SK-N-SH (cell line): ENCODE data around the gene OPN1MW3. TPM values are rescaled to one million over a fixed set of nuclear protein-coding genes. Genes with fewer than 3 reads are reported as not detected.

ENCODE experiments used
- CTCF ChIA-PET: fragments of 300-600, 350-600 bp; formaldehyde crosslinking; extraction: SDS; loops from one replicate; lab custom pipeline; 2021; lab: Yijun Ruan, JAX
- POLR2A ChIA-PET: fragments of 350-600 bp; sonication (Branson Sonifier 250); formaldehyde crosslinking; extraction: SDS; loops from one replicate; lab custom pipeline; 2020; ENCODE audit warnings: antibody characterized with exemption, inconsistent platforms; lab: Yijun Ruan, JAX
- DNase-seq: peaks from one replicate; pipeline ENCODE4 v3.0.0; 2012
- H2AFZ ChIP-seq: fragments of 200-600 bp; sonication (generic); 2 replicates; pipeline ENCODE4 v1.8.1; 2016; ENCODE audit warnings: antibody characterized with exemption, mild to moderate bottlenecking, low read depth
- H3F3A ChIP-seq: fragments of 200-600 bp; sonication (generic); replicated peaks from 2 replicates; pipeline ENCODE3; 2016; ENCODE audit warnings: antibody characterized with exemption, mild to moderate bottlenecking; ENCODE audit not compliant: insufficient read depth
- H3K27ac ChIP-seq, 2 experiments: fragments of 200-500 bp in 1 of 2; fragments of 200-600 bp in 1 of 2; sonication (Bioruptor generic) in 1 of 2; sonication (generic), shearing (Covaris generic) in 1 of 2; 2 replicates each; pipeline versions ENCODE4 v1.5.1 to v1.6.1; 2014 to 2016; ENCODE audit warnings: low read depth in 2 of 2, inconsistent platforms in 1 of 2, low read length in 1 of 2, mild to moderate bottlenecking in 1 of 2, mixed read lengths in 1 of 2
- H3K27me3 ChIP-seq: fragments of 200-600 bp; sonication (generic), shearing (Covaris generic); 2 replicates; pipeline ENCODE4 v1.6.1; 2016; ENCODE audit warnings: mixed run types; ENCODE audit not compliant: insufficient read depth
- H3K36me3 ChIP-seq, 2 experiments: fragments of 200-500 bp in 1 of 2; fragments of 200-600 bp in 1 of 2; sonication (Bioruptor generic) in 1 of 2; sonication (generic) in 1 of 2; replicated peaks in 1 of 2; 2 replicates each; pipeline versions ENCODE3 to v1.5.1; 2014 to 2016; ENCODE audit warnings: low read length in 1 of 2, mild to moderate bottlenecking in 1 of 2; ENCODE audit not compliant: insufficient read depth in 2 of 2, control insufficient read depth in 1 of 2
- H3K4me1 ChIP-seq, 2 experiments: fragments of 200-500 bp in 1 of 2; fragments of 200-600 bp in 1 of 2; sonication (Bioruptor generic) in 1 of 2; sonication (generic), shearing (Covaris generic) in 1 of 2; 2 replicates each; pipeline versions ENCODE4 v1.5.1 to v1.6.1; 2014 to 2016; ENCODE audit warnings: low read depth in 1 of 2, low read length in 1 of 2, mixed run types in 1 of 2; ENCODE audit not compliant: insufficient read depth in 2 of 2, control insufficient read depth in 1 of 2
- H3K4me2 ChIP-seq: fragments of 200-600 bp; sonication (generic), shearing (Covaris generic); 2 replicates; pipeline ENCODE4 v1.6.1; 2017; ENCODE audit warnings: mixed run types
- H3K4me3 ChIP-seq, 2 experiments: fragments of 200-500 bp in 1 of 2; fragments of 200-600 bp in 1 of 2; sonication (Bioruptor generic) in 1 of 2; sonication (generic), shearing (Covaris generic) in 1 of 2; 2 replicates each; pipeline versions ENCODE4 v1.5.1 to v1.8.1; 2014 to 2016; ENCODE audit warnings: low read depth in 2 of 2, inconsistent platforms in 1 of 2, low read length in 1 of 2, mild to moderate bottlenecking in 1 of 2, mixed read lengths in 1 of 2, moderate library complexity in 1 of 2
- H3K79me2 ChIP-seq: fragments of 200-600 bp; sonication (generic); 2 replicates; pipeline ENCODE4 v1.8.1; 2017; ENCODE audit warnings: mild to moderate bottlenecking; ENCODE audit not compliant: insufficient read depth
- H3K9ac ChIP-seq: fragments of 200-600 bp; sonication (generic); 2 replicates; pipeline ENCODE4 v1.6.1; 2017; ENCODE audit warnings: mixed run types
- H3K9me2 ChIP-seq: fragments of 200-600 bp; sonication (generic); 2 replicates; pipeline ENCODE4 v1.6.1; 2017; ENCODE audit warnings: mixed run types
- H3K9me3 ChIP-seq: fragments of 200-600 bp; sonication (generic); 2 replicates; pipeline ENCODE4 v1.6.1; 2017; ENCODE audit warnings: mixed run types, mild to moderate bottlenecking, moderate library complexity
- H4K20me1 ChIP-seq: fragments of 200-600 bp; sonication (generic); 2 replicates; pipeline ENCODE4 v1.6.1; 2017; ENCODE audit warnings: mild to moderate bottlenecking, mixed run types; ENCODE audit not compliant: insufficient read depth
- CHD2 ChIP-seq: fragments of 150-350 bp; IDR thresholded peaks from 2 replicates; pipeline ENCODE4 v1.6.1; 2018; ENCODE audit warnings: low read length; ENCODE audit not compliant: partially characterized antibody
- ELF1 ChIP-seq: IDR thresholded peaks from 2 replicates; pipeline ENCODE4 v1.4.0; 2012
- EP300 ChIP-seq, 2 experiments: IDR thresholded peaks; 2 replicates each; pipeline versions ENCODE4 v1.4.0 to v1.6.1; 2012; ENCODE audit warnings: borderline replicate concordance in 1 of 2, low read depth in 1 of 2, low read length in 1 of 2
- EZH2phosphoT487 ChIP-seq: fragments of 200-600 bp; sonication (generic); IDR thresholded peaks from 2 replicates; pipeline ENCODE4 v1.6.1; 2017; ENCODE audit warnings: low read depth, mixed run types, mild to moderate bottlenecking, antibody characterized with exemption, moderate library complexity, borderline replicate concordance
- FOSL2 ChIP-seq: IDR thresholded peaks from 2 replicates; pipeline ENCODE4 v1.4.0; 2012; ENCODE audit warnings: low read depth, mild to moderate bottlenecking, moderate library complexity, borderline replicate concordance
- FOXM1 ChIP-seq: IDR thresholded peaks from 2 replicates; pipeline ENCODE4 v1.4.0; 2012; ENCODE audit warnings: low read depth, mild to moderate bottlenecking
- GATA2 ChIP-seq: sonication (generic); formaldehyde crosslinking; IDR thresholded peaks from 2 replicates; pipeline ENCODE4 v1.5.0; 2020; ENCODE audit warnings: mild to moderate bottlenecking, missing genetic modification reagents
- POLR2AphosphoS5 ChIP-seq: IDR thresholded peaks from 2 replicates; pipeline ENCODE4 v1.6.1; 2012; ENCODE audit warnings: low read depth, low read length
- RAD21 ChIP-seq: IDR thresholded peaks from 2 replicates; pipeline ENCODE4 v1.6.1; 2012; ENCODE audit warnings: mild to moderate bottlenecking, low read length
- RCOR1 ChIP-seq: fragments of 150-350 bp; IDR thresholded peaks from 2 replicates; pipeline ENCODE4 v1.6.1; 2017; ENCODE audit warnings: antibody characterized with exemption, low read length
- SIN3A ChIP-seq: IDR thresholded peaks from 2 replicates; pipeline ENCODE4 v1.6.1; 2012; ENCODE audit warnings: low read depth, mild to moderate bottlenecking, low read length, moderate library complexity, borderline replicate concordance
- SMC3 ChIP-seq: IDR thresholded peaks from 2 replicates; pipeline ENCODE4 v1.6.1; 2012; ENCODE audit warnings: low read depth, low read length, improper control_type of control experiment
- TEAD4 ChIP-seq: IDR thresholded peaks from 2 replicates; pipeline ENCODE4 v1.4.0; 2012; ENCODE audit warnings: mild to moderate bottlenecking, borderline replicate concordance; ENCODE audit not compliant: insufficient read depth
- WGBS: methylation state at CpG from one replicate; pipeline ENCODE4 v1.1.6; 2017; ENCODE audit warnings: low lambda C conversion rate; 5-methylcytosine and 5-hydroxymethylcytosine counted together
- polyA plus RNA-seq, 3 experiments: library from polyadenylated mRNA; depleted of rRNA; stranded (reverse); fragments of >200 nt; gene quantifications; 2 replicates each; pipeline ENCODE4 v1.2.3, GENCODE V29; 2012
- TF ChIP-seq, protein P1 (sequence below): IDR thresholded peaks from 2 replicates; pipeline ENCODE4 v1.4.0; 2012; ENCODE audit warnings: low read depth, borderline replicate concordance
- TF ChIP-seq, protein P2 (sequence below): fragments of 150-350 bp; IDR thresholded peaks from 2 replicates; pipeline ENCODE4 v1.6.1; 2016; ENCODE audit warnings: mild to moderate bottlenecking, low read depth, low read length
- TF ChIP-seq, protein P3 (sequence below): IDR thresholded peaks from 2 replicates; pipeline ENCODE4 v1.4.0; 2012; ENCODE audit warnings: low read depth
- TF ChIP-seq, protein P4 (sequence below): fragments of 200-600 bp; sonication (generic); IDR thresholded peaks from 2 replicates; pipeline ENCODE4 v1.6.1; 2017; ENCODE audit warnings: antibody characterized with exemption, mild to moderate bottlenecking, moderate library complexity

The OPN1MW3 gene
- polyA plus RNA-seq, 1 of the 3 experiments (the other 2 are of a cell fraction) = not detected

DNA sequence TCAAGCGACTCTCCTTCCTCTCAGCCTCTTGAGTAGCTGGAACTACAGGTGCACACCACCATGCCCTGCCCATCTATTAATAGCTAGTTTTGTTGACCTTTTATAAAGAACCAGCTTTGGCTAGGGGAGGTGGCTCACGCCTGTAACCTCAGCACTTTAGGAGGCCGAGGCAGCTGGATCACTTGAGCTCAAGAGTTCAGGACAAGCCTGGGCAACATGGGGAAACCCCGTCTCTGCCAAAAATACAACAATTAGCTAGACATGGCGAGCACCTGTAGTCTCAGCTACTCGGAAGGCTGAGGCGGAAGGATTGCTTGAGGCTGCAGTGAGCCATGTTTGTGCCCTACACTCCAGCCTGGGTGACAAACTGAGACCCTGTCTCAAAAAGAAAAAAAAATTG is 40.9 kb downstream of the OPN1MW3 start:
- no peak for TF ChIP-seq SIN3A
- no peak for TF ChIP-seq FOSL2
- TF ChIP-seq, protein P1, sequence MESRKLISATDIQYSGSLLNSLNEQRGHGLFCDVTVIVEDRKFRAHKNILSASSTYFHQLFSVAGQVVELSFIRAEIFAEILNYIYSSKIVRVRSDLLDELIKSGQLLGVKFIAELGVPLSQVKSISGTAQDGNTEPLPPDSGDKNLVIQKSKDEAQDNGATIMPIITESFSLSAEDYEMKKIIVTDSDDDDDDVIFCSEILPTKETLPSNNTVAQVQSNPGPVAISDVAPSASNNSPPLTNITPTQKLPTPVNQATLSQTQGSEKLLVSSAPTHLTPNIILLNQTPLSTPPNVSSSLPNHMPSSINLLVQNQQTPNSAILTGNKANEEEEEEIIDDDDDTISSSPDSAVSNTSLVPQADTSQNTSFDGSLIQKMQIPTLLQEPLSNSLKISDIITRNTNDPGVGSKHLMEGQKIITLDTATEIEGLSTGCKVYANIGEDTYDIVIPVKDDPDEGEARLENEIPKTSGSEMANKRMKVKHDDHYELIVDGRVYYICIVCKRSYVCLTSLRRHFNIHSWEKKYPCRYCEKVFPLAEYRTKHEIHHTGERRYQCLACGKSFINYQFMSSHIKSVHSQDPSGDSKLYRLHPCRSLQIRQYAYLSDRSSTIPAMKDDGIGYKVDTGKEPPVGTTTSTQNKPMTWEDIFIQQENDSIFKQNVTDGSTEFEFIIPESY = no peak
- TF ChIP-seq EZH2phosphoT487 = no peak
- TF ChIP-seq GATA2 (CRISPR knock-in tag) = no peak
- no peak for TF ChIP-seq TEAD4
- no peak for TF ChIP-seq ELF1
- TF ChIP-seq EP300 (IDR thresholded peaks at IDR 0.05; ENCODE audit: borderline replicate concordance in 1 of 2, low read depth in 1 of 2, low read length in 1 of 2) = no peak
- no peak for TF ChIP-seq SMC3
- no peak for TF ChIP-seq CHD2
- TF ChIP-seq, protein P2, sequence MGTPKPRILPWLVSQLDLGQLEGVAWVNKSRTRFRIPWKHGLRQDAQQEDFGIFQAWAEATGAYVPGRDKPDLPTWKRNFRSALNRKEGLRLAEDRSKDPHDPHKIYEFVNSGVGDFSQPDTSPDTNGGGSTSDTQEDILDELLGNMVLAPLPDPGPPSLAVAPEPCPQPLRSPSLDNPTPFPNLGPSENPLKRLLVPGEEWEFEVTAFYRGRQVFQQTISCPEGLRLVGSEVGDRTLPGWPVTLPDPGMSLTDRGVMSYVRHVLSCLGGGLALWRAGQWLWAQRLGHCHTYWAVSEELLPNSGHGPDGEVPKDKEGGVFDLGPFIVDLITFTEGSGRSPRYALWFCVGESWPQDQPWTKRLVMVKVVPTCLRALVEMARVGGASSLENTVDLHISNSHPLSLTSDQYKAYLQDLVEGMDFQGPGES = no peak
- no peak for TF ChIP-seq RCOR1
- TF ChIP-seq RAD21 = no peak
- TF ChIP-seq, protein P3, sequence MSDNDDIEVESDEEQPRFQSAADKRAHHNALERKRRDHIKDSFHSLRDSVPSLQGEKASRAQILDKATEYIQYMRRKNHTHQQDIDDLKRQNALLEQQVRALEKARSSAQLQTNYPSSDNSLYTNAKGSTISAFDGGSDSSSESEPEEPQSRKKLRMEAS = no peak
- TF ChIP-seq POLR2AphosphoS5 = no peak
- TF ChIP-seq FOXM1 = no peak
- TF ChIP-seq, protein P4, sequence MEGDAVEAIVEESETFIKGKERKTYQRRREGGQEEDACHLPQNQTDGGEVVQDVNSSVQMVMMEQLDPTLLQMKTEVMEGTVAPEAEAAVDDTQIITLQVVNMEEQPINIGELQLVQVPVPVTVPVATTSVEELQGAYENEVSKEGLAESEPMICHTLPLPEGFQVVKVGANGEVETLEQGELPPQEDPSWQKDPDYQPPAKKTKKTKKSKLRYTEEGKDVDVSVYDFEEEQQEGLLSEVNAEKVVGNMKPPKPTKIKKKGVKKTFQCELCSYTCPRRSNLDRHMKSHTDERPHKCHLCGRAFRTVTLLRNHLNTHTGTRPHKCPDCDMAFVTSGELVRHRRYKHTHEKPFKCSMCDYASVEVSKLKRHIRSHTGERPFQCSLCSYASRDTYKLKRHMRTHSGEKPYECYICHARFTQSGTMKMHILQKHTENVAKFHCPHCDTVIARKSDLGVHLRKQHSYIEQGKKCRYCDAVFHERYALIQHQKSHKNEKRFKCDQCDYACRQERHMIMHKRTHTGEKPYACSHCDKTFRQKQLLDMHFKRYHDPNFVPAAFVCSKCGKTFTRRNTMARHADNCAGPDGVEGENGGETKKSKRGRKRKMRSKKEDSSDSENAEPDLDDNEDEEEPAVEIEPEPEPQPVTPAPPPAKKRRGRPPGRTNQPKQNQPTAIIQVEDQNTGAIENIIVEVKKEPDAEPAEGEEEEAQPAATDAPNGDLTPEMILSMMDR = no peak
- no peak overlapping the region for H3K4me3 ChIP-seq
- H2AFZ ChIP-seq = no peak overlapping the region
- WGBS = 37% methylated on average over 7 of the region's 7 CpGs
- H3K79me2 ChIP-seq = no peaks in the 10 kb centered on the region
- POLR2A ChIA-PET = interaction anchor here (0.7 kb wide), 1 partner anchor 193 kb away, joined by 3 read pairs; no protein-coding TSS in a partner anchor
- no peaks in the 10 kb centered on the region for H3K4me1 ChIP-seq
- DNase-seq = no peak
- H3K27me3 ChIP-seq = no peaks in the 10 kb centered on the region; the same call in 1 of the 2 replicates
- H3K36me3 ChIP-seq = no peaks in the 10 kb centered on the region
- no peak overlapping the region for H3K4me2 ChIP-seq
- H4K20me1 ChIP-seq = no peaks in the 10 kb centered on the region
- H3K27ac ChIP-seq = no peak overlapping the region
- H3K9me3 ChIP-seq = no peaks in the 10 kb centered on the region
- CTCF ChIA-PET = interaction anchor here (1.0 to 1.5 kb wide), 2 partner anchors 10 to 20 kb away, joined by 3 to 7 read pairs; no protein-coding TSS in a partner anchor
- no peaks in the 10 kb centered on the region for H3F3A ChIP-seq
- H3K9me2 ChIP-seq = no peaks in the 10 kb centered on the region
- no peak overlapping the region for H3K9ac ChIP-seq
